HCT116 (cell line): ENCODE data around the gene GNG7.
"Not testable (repeated sequence)": the region's sequence is repeated elsewhere in the genome, so short reads cannot be mapped to it uniquely, and the experiment has no call there.

ENCODE experiments used
- CTCF ChIP-seq, 3 experiments: fragments of 200-600 bp in 1 of 3; sonication (generic) in 1 of 3; IDR thresholded peaks in 2 of 3; conservative IDR thresholded peaks in 1 of 3; 2 replicates each; pipeline ENCODE4 v1.5.1; 2012 to 2017; ENCODE audit warnings: low read depth in 2 of 3, low read length in 2 of 3, antibody characterized with exemption in 1 of 3, borderline replicate concordance in 1 of 3, control low read depth in 1 of 3, mild to moderate bottlenecking in 1 of 3, mixed read lengths in 1 of 3, mixed run types in 1 of 3, moderate library complexity in 1 of 3; ENCODE audit not compliant: insufficient read depth in 1 of 3
- EGR1 ChIP-seq: IDR thresholded peaks from 2 replicates; pipeline ENCODE4 v1.6.1; 2012; ENCODE audit warnings: low read depth
- EZH2 ChIP-seq: fragments of 200-600 bp; sonication (generic); IDR thresholded peaks from 2 replicates; pipeline ENCODE4 v1.6.1; 2017; ENCODE audit warnings: antibody characterized with exemption, mixed run types
- EZH2phosphoT487 ChIP-seq: fragments of 200-600 bp; IDR thresholded peaks from 2 replicates; pipeline ENCODE4 v1.6.1; 2018; ENCODE audit warnings: antibody characterized with exemption, borderline replicate concordance
- JUND ChIP-seq: IDR thresholded peaks from 2 replicates; pipeline ENCODE4 v1.6.1; 2012
- MAX ChIP-seq: IDR thresholded peaks from 2 replicates; pipeline ENCODE4 v1.6.1; 2012
- POLR2A ChIP-seq: IDR thresholded peaks from 2 replicates; pipeline ENCODE4 v1.7.0; 2011; ENCODE audit warnings: borderline replicate concordance; ENCODE audit not compliant: insufficient read depth, insufficient read length; ENCODE audit errors: extremely low read depth
- POLR2AphosphoS5 ChIP-seq: IDR thresholded peaks from 2 replicates; pipeline ENCODE4 v1.6.1; 2011; ENCODE audit warnings: mild to moderate bottlenecking, low read depth, low read length, moderate library complexity
- RAD21 ChIP-seq: IDR thresholded peaks from 2 replicates; pipeline ENCODE4 v1.6.1; 2012; ENCODE audit warnings: low read depth, mild to moderate bottlenecking
- TCF7L2 ChIP-seq: IDR thresholded peaks from 2 replicates; pipeline ENCODE4 v1.7.0; 2011; ENCODE audit warnings: borderline replicate concordance, inconsistent platforms; ENCODE audit not compliant: insufficient read depth, insufficient read length; ENCODE audit errors: extremely low read depth
- ZFX ChIP-seq: fragments of 450-650 bp; IDR thresholded peaks from 2 replicates; pipeline ENCODE4 v1.6.1; 2017
- TF ChIP-seq, protein P1 (sequence below): IDR thresholded peaks from 2 replicates; pipeline ENCODE4 v1.6.1; 2012; ENCODE audit warnings: low read depth

DNA sequence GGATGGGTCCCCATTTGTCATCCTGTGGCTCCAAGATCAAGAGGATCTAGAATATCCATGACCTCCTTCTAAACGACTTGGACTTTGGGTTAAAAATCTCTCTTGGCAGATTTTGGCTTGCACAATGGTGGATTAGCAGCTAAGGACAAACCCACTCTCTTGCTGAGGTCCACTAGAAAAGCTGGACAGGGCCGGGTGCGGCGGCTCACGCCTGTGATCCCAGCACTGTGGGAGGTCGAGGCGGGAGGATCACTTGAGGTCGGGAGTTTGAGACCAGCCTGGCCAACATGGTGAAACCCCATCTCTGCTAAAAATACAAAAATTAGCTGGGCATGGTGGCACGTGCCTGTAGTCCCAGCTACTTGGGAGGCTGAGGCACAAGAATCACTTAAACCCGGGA lies 172.6 kb downstream of the GNG7 start:
- not testable (repeated sequence) for TF ChIP-seq EZH2; CTCF (IDR thresholded peaks at IDR 0.05 in 2 of 3, conservative IDR thresholded peaks at IDR 0.05 in 1 of 3; ENCODE audit: borderline replicate concordance in 1 of 3, insufficient read depth in 1 of 3, low read depth in 2 of 3, low read length in 2 of 3); POLR2A; POLR2AphosphoS5; EZH2phosphoT487; RAD21; JUND; EGR1; MAX; TCF7L2; ZFX
- TF ChIP-seq, protein P1, sequence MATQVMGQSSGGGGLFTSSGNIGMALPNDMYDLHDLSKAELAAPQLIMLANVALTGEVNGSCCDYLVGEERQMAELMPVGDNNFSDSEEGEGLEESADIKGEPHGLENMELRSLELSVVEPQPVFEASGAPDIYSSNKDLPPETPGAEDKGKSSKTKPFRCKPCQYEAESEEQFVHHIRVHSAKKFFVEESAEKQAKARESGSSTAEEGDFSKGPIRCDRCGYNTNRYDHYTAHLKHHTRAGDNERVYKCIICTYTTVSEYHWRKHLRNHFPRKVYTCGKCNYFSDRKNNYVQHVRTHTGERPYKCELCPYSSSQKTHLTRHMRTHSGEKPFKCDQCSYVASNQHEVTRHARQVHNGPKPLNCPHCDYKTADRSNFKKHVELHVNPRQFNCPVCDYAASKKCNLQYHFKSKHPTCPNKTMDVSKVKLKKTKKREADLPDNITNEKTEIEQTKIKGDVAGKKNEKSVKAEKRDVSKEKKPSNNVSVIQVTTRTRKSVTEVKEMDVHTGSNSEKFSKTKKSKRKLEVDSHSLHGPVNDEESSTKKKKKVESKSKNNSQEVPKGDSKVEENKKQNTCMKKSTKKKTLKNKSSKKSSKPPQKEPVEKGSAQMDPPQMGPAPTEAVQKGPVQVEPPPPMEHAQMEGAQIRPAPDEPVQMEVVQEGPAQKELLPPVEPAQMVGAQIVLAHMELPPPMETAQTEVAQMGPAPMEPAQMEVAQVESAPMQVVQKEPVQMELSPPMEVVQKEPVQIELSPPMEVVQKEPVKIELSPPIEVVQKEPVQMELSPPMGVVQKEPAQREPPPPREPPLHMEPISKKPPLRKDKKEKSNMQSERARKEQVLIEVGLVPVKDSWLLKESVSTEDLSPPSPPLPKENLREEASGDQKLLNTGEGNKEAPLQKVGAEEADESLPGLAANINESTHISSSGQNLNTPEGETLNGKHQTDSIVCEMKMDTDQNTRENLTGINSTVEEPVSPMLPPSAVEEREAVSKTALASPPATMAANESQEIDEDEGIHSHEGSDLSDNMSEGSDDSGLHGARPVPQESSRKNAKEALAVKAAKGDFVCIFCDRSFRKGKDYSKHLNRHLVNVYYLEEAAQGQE = not testable (repeated sequence)
